ENCODE data around the gene FBXL20.

FBXL20 gene

GRCh38 chr17:39240631-39241030 is 160.8 kb downstream of the FBXL20 start:
- ATAC-seq: no peak
- TF ChIP-seq ZNF8 (CRISPR knock-in tag; IDR thresholded peaks at IDR 0.05) (no peak), TCF4 (CRISPR knock-in tag; IDR thresholded peaks at IDR 0.05; ENCODE audit: borderline replicate concordance) (no peak)

- no peak for TF ChIP-seq SNAI2 (CRISPR knock-in tag; IDR thresholded peaks at IDR 0.05)
- TF ChIP-seq ZNF8 (CRISPR knock-in tag; IDR thresholded peaks at IDR 0.05): no peak
- TF ChIP-seq OSR1 (CRISPR knock-in tag; IDR thresholded peaks at IDR 0.05): no peak
- TF ChIP-seq ARNTL (CRISPR knock-in tag; IDR thresholded peaks at IDR 0.05; ENCODE audit: borderline replicate concordance, low read depth): no peak
- no peak for TF ChIP-seq ZC3H10 (CRISPR knock-in tag; IDR thresholded peaks at IDR 0.05)
- no peak for TF ChIP-seq PATZ1 (CRISPR knock-in tag; IDR thresholded peaks at IDR 0.05; ENCODE audit: borderline replicate concordance)
- TF ChIP-seq ZFP30 (CRISPR knock-in tag; IDR thresholded peaks at IDR 0.05): no peak
- TF ChIP-seq CSDC2 (CRISPR knock-in tag; IDR thresholded peaks at IDR 0.05): no peak
- no peak for TF ChIP-seq BACH2 (CRISPR knock-in tag; IDR thresholded peaks at IDR 0.05; ENCODE audit: borderline replicate concordance)
- peak; percentile 43 for ATAC-seq
These were observed 161.6 kb downstream of the FBXL20 start for GRCh38 chr17:39239640-39240314.

DNA sequence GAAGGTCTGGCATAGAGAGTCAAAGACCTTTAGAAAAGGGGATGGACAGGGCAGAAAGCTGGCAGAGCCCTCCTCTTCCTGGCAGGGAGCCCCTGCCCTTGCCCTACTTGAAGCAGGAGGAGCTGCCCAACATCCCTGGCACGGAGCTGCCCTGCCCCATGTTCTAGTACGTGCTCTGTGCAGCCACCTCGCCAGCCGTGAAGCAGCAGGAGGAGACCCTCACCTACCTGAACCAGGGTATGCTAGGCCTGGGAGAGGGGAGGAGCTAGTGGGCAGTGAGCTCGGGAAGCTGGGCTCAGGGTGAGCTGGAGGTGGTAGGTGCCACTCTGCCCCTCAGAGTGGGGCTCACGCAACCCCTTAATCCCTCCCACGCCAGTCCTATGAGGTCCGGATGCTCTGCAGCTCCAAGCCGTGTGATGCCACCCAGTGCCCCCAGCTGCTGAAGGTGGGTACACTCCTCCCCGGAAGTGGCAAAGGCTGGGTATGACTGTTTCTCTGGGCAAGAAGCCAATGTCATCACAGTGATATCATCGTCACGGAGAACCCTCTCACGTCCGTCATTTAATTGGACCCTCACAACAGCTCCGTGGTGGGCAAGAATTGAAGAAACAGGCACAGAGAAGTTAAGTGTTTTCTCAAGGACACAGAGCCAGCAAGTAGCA is 163.0 kb downstream of the FBXL20 start:
- ATAC-seq: peak; percentile 13
- TF ChIP-seq PPARA (CRISPR knock-in tag; IDR thresholded peaks at IDR 0.05; ENCODE audit: borderline replicate concordance) (no peak), ZNF8 (CRISPR knock-in tag; IDR thresholded peaks at IDR 0.05) (no peak), CSDC2 (CRISPR knock-in tag; IDR thresholded peaks at IDR 0.05) (no peak), ZFP3 (CRISPR knock-in tag; IDR thresholded peaks at IDR 0.05) (no peak), ISL1 (CRISPR knock-in tag; IDR thresholded peaks at IDR 0.05) (no peak), ZNF70 (CRISPR knock-in tag; IDR thresholded peaks at IDR 0.05) (no peak), OSR1 (CRISPR knock-in tag; IDR thresholded peaks at IDR 0.05) (no peak), BACH2 (CRISPR knock-in tag; IDR thresholded peaks at IDR 0.05; ENCODE audit: borderline replicate concordance) (no peak), ESRRG (CRISPR knock-in tag; IDR thresholded peaks at IDR 0.05) (no peak), CREB5 (CRISPR knock-in tag; IDR thresholded peaks at IDR 0.05; ENCODE audit: low read depth) (no peak), ZNF565 (CRISPR knock-in tag; conservative IDR thresholded peaks at IDR 0.05; ENCODE audit: low read depth) (no peak), TOX (CRISPR knock-in tag; IDR thresholded peaks at IDR 0.05; ENCODE audit: borderline replicate concordance) (no peak), GLIS3 (CRISPR knock-in tag; IDR thresholded peaks at IDR 0.05) (no peak), POU6F1 (CRISPR knock-in tag; IDR thresholded peaks at IDR 0.05; ENCODE audit: borderline replicate concordance, low read depth) (no peak), PATZ1 (CRISPR knock-in tag; IDR thresholded peaks at IDR 0.05; ENCODE audit: borderline replicate concordance) (no peak), TCF4 (CRISPR knock-in tag; IDR thresholded peaks at IDR 0.05; ENCODE audit: borderline replicate concordance) (no peak), SNAI2 (CRISPR knock-in tag; IDR thresholded peaks at IDR 0.05) (no peak), ARNTL (CRISPR knock-in tag; IDR thresholded peaks at IDR 0.05; ENCODE audit: borderline replicate concordance, low read depth) (no peak)
- TF ChIP-seq, protein P1, sequence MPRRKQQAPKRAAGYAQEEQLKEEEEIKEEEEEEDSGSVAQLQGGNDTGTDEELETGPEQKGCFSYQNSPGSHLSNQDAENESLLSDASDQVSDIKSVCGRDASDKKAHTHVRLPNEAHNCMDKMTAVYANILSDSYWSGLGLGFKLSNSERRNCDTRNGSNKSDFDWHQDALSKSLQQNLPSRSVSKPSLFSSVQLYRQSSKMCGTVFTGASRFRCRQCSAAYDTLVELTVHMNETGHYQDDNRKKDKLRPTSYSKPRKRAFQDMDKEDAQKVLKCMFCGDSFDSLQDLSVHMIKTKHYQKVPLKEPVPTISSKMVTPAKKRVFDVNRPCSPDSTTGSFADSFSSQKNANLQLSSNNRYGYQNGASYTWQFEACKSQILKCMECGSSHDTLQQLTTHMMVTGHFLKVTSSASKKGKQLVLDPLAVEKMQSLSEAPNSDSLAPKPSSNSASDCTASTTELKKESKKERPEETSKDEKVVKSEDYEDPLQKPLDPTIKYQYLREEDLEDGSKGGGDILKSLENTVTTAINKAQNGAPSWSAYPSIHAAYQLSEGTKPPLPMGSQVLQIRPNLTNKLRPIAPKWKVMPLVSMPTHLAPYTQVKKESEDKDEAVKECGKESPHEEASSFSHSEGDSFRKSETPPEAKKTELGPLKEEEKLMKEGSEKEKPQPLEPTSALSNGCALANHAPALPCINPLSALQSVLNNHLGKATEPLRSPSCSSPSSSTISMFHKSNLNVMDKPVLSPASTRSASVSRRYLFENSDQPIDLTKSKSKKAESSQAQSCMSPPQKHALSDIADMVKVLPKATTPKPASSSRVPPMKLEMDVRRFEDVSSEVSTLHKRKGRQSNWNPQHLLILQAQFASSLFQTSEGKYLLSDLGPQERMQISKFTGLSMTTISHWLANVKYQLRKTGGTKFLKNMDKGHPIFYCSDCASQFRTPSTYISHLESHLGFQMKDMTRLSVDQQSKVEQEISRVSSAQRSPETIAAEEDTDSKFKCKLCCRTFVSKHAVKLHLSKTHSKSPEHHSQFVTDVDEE (CRISPR knock-in tag; IDR thresholded peaks at IDR 0.05): no peak
